ENCODE measurements around the gene TECTA. TPM values are rescaled to one million over a fixed set of nuclear protein-coding genes. Genes with fewer than 3 reads are reported as not detected.

Gene TECTA
- total and polyA plus RNA-seq, 2 experiments from 2014 or later: 1.5 to 5.2 TPM

GRCh38 chr11:121059605-121060004 lies 41.4 kb upstream of the TECTA start:
- Histone ChIP-seq H3K9me3 (ENCODE audit: low read depth) (no peaks in the 10 kb centered on the region), H3K27me3 (no peaks in the 10 kb centered on the region), H3K36me3 (peaks cover 81% of the 10 kb centered on the region), H3K4me3 (no peak overlapping the region), H3K4me1 (ENCODE audit: low read depth) (no peaks in the 10 kb centered on the region), H3K27ac (no peak overlapping the region)
- no peak for TF ChIP-seq CTCF (IDR thresholded peaks at IDR 0.05; ENCODE audit: low read depth, low read length)
- no peak for DNase-seq (ENCODE audit: low read depth in 1 of 2, low spot score in 1 of 2)

GRCh38 chr11:121063728-121064127 lies 37.3 kb upstream of the TECTA start:
- peak; percentile 39 for TF ChIP-seq CTCF (IDR thresholded peaks at IDR 0.05; ENCODE audit: low read depth, low read length)
- H3K27ac ChIP-seq: no peak overlapping the region
- no peak overlapping the region for H3K4me3 ChIP-seq
- H3K9me3 ChIP-seq (ENCODE audit: low read depth): no peaks in the 10 kb centered on the region
- no peaks in the 10 kb centered on the region for H3K4me1 ChIP-seq (ENCODE audit: low read depth)
- peaks cover 59% of the 10 kb centered on the region for H3K36me3 ChIP-seq
- peak in 1 of 2 donors; percentile 16 for DNase-seq (ENCODE audit: low read depth in 1 of 2, low spot score in 1 of 2)
- H3K27me3 ChIP-seq: no peaks in the 10 kb centered on the region

DNA sequence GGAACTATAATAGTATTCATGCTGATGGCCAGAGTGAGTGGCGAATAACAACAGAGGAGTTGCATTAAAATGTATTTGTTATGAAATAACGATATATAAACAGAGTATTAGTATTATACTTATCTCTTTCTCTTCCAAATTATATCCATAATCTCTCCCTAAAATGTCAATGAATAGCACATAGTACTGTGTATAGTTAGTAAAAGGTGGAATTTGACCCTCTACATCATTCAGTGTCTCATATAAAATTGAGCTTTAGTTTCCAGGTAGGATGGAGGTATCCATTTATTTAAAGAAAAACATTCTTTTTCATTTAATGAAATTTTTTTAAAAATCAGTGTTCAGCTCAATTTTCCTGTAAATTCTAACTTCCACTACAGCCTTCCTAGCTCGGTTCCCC lies 34.4 kb upstream of the TECTA start:
- TF ChIP-seq CTCF (IDR thresholded peaks at IDR 0.05; ENCODE audit: low read depth, low read length): no peak
- H3K9me3 ChIP-seq (ENCODE audit: low read depth): no peaks in the 10 kb centered on the region
- no peak overlapping the region for H3K4me3 ChIP-seq
- no peak for DNase-seq (ENCODE audit: low read depth in 1 of 2, low spot score in 1 of 2)
- H3K4me1 ChIP-seq (ENCODE audit: low read depth): peaks cover 5% of the 10 kb centered on the region
- peaks cover 32% of the 10 kb centered on the region for H3K36me3 ChIP-seq
- no peak overlapping the region for H3K27ac ChIP-seq
- no peaks in the 10 kb centered on the region for H3K27me3 ChIP-seq

GRCh38 chr11:121067026-121067425 lies 34.0 kb upstream of the TECTA start:
- Histone ChIP-seq H3K9me3 (ENCODE audit: low read depth) (no peaks in the 10 kb centered on the region), H3K4me1 (ENCODE audit: low read depth) (peaks cover 9% of the 10 kb centered on the region), H3K27me3 (no peaks in the 10 kb centered on the region), H3K36me3 (peaks cover 30% of the 10 kb centered on the region), H3K27ac (no peak overlapping the region), H3K4me3 (no peak overlapping the region)
- DNase-seq (ENCODE audit: low read depth in 1 of 2, low spot score in 1 of 2): no peak
- no peak for TF ChIP-seq CTCF (IDR thresholded peaks at IDR 0.05; ENCODE audit: low read depth, low read length)

GRCh38 chr11:121067453-121067852 lies 33.6 kb upstream of the TECTA start:
- DNase-seq (ENCODE audit: low read depth in 1 of 2, low spot score in 1 of 2): no peak
- Histone ChIP-seq H3K4me1 (ENCODE audit: low read depth) (peaks cover 14% of the 10 kb centered on the region), H3K4me3 (no peak overlapping the region), H3K9me3 (ENCODE audit: low read depth) (no peaks in the 10 kb centered on the region), H3K27me3 (no peaks in the 10 kb centered on the region), H3K36me3 (peaks cover 27% of the 10 kb centered on the region), H3K27ac (peak overlapping the region; percentile 32)
- no peak for TF ChIP-seq CTCF (IDR thresholded peaks at IDR 0.05; ENCODE audit: low read depth, low read length)
